ENCODE results near the gene SH3PXD2A.
A peak's percentile ranks its signal among the peaks of the same experiment; 100 is the strongest.

Gene SH3PXD2A

DNA sequence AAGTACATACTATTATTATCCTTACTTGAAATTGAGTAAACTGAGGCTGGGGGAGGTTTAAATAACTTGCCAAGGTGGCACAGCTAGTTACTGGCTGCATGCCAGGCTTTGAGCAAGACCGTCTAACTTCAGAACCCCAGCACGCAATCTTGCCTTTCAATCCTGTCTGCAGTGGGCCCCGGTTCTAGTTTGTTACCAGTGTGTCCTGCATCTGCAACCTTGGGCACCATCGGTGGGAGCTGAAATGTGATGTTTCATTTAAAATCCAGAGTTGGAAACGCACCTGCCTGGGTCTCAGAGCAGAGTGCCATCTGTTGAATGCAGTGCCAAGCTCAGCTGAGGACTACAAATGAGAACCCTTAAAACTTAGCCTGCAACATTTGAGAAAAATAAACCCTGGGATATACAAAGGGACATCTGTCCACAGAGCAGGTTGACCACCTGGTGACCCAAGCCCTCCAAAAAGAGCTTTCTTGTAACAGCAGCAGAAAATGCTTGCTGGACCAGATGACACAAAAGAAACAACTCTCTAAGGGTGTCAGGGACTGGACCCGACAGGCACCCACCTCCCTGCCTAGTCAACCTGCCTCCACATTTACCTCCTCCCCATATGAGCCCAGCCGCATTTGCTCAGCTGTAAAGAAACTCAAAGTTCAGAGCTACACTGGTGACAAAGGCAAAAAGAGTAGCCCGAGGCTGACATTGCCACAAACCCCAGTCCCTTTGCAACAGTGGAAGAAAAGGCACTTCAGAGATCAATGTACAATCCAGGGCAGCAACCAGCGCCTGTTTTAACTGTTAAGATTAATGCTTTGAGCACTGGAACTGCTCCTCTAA lies 1.7 kb downstream of the SH3PXD2A start:
- Histone ChIP-seq H3K4me1 (peaks cover 3% of the 10 kb centered on the region), H3K4me3 (ENCODE audit: low read depth, low read length) (peak overlapping the region; percentile 70), H3K27me3 (no peaks in the 10 kb centered on the region), H3K36me3 (no peaks in the 10 kb centered on the region), H3K9me3 (no peaks in the 10 kb centered on the region)
- TF ChIP-seq, protein P1, sequence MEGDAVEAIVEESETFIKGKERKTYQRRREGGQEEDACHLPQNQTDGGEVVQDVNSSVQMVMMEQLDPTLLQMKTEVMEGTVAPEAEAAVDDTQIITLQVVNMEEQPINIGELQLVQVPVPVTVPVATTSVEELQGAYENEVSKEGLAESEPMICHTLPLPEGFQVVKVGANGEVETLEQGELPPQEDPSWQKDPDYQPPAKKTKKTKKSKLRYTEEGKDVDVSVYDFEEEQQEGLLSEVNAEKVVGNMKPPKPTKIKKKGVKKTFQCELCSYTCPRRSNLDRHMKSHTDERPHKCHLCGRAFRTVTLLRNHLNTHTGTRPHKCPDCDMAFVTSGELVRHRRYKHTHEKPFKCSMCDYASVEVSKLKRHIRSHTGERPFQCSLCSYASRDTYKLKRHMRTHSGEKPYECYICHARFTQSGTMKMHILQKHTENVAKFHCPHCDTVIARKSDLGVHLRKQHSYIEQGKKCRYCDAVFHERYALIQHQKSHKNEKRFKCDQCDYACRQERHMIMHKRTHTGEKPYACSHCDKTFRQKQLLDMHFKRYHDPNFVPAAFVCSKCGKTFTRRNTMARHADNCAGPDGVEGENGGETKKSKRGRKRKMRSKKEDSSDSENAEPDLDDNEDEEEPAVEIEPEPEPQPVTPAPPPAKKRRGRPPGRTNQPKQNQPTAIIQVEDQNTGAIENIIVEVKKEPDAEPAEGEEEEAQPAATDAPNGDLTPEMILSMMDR (IDR thresholded peaks at IDR 0.05; ENCODE audit: low read depth, low read length) = no peak
- no peak for DNase-seq

DNA sequence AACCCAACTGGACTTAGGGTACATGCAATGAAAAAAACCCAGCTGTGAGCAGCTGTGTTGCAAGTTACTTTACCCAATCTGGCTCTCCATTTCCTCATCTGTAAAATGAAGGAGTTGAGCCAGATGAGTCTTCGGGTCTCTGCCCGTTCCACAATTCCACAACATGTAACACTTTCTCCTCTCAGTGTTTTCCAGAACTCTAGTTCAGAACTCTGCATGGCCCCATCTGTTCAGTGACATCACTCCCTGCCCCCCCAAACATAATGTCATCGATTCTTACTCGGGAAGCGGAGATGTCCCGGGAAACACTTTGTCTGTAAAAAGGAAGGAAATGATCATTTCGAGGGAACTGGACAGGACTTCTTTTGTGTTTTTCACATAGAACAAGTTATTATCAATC lies 2.5 kb downstream of the SH3PXD2A start:
- no peak for DNase-seq
- H3K27me3 ChIP-seq = no peaks in the 10 kb centered on the region
- TF ChIP-seq, protein P1 (IDR thresholded peaks at IDR 0.05; ENCODE audit: low read depth, low read length) = no peak
- H3K36me3 ChIP-seq = no peaks in the 10 kb centered on the region
- H3K4me3 ChIP-seq (ENCODE audit: low read depth, low read length) = no peak overlapping the region
- peaks cover 3% of the 10 kb centered on the region for H3K4me1 ChIP-seq
- no peaks in the 10 kb centered on the region for H3K9me3 ChIP-seq

DNA sequence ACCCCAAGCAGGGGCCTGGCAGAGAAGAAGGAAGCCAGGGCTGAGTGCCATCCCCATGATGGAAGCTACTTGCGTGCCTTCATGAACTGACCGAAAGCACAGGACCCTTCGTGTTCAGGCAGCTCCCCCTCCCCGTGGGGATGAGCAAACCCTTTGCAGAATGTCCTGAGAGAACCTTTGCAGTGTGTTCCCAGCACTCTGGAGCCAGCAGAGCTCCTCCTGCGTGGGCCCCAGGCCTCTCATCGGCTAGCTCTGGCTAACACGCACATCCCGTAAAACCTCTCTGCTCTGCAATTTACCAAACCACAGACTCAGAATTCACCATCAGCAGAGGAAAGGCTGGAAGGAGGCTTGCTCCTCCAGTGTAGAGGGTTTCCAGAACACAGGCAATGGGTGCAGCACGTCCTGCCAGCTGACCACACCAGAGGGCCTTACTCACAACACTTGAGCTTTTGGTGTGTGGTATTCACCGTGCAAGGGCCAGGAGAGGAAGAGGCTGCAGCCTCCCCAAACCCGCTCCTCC lies 3.1 kb downstream of the SH3PXD2A start:
- no peaks in the 10 kb centered on the region for H3K9me3 ChIP-seq
- H3K27me3 ChIP-seq = no peaks in the 10 kb centered on the region
- TF ChIP-seq, protein P1 (IDR thresholded peaks at IDR 0.05; ENCODE audit: low read depth, low read length) = no peak
- peaks cover 3% of the 10 kb centered on the region for H3K4me1 ChIP-seq
- H3K36me3 ChIP-seq = no peaks in the 10 kb centered on the region
- no peak overlapping the region for H3K4me3 ChIP-seq (ENCODE audit: low read depth, low read length)
- no peak for DNase-seq

DNA sequence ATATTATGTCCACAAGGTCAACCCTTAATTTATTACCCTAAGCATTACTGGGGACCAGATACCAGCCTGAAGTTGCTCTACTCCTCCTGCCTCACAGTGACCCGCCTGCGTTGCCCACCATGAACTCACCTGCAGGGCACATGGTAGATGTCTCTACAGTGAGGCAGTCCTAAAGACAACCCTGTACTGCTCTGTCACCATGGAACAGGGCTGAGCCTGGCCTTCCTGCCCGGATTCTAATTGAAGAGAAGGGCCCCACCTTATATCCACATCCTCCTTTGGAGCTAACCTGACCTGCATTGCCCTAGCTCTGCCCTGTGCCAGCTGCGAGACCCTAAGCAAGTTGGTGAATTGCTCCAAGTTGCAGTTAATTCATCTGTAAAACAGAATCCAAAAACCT lies 4.1 kb downstream of the SH3PXD2A start:
- Histone ChIP-seq H3K27me3 (no peaks in the 10 kb centered on the region), H3K36me3 (no peaks in the 10 kb centered on the region), H3K4me3 (ENCODE audit: low read depth, low read length) (no peak overlapping the region), H3K9me3 (no peaks in the 10 kb centered on the region), H3K4me1 (peaks cover 3% of the 10 kb centered on the region)
- no peak for DNase-seq
- TF ChIP-seq, protein P1 (IDR thresholded peaks at IDR 0.05; ENCODE audit: low read depth, low read length) = no peak

DNA sequence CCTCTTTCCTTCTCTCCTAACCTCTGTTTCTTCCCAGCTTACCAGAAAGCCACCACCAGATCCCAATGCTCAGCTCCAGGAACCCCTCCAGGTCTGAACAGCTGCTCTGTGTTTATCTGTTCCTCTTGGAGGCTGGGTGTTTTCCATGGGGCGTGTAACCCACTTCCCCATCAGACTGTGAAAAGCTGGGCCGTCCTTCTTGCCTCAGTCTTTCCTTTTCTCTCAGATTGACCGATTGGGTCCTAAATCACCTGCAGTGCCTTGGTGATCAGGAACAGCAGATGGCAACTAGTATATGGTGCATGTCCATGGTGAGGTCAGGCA lies 4.8 kb downstream of the SH3PXD2A start:
- TF ChIP-seq, protein P1 (IDR thresholded peaks at IDR 0.05; ENCODE audit: low read depth, low read length) = no peak
- Histone ChIP-seq H3K9me3 (no peaks in the 10 kb centered on the region), H3K36me3 (no peaks in the 10 kb centered on the region), H3K4me3 (ENCODE audit: low read depth, low read length) (no peak overlapping the region), H3K4me1 (peaks cover 3% of the 10 kb centered on the region), H3K27me3 (no peaks in the 10 kb centered on the region)
- no peak for DNase-seq

DNA sequence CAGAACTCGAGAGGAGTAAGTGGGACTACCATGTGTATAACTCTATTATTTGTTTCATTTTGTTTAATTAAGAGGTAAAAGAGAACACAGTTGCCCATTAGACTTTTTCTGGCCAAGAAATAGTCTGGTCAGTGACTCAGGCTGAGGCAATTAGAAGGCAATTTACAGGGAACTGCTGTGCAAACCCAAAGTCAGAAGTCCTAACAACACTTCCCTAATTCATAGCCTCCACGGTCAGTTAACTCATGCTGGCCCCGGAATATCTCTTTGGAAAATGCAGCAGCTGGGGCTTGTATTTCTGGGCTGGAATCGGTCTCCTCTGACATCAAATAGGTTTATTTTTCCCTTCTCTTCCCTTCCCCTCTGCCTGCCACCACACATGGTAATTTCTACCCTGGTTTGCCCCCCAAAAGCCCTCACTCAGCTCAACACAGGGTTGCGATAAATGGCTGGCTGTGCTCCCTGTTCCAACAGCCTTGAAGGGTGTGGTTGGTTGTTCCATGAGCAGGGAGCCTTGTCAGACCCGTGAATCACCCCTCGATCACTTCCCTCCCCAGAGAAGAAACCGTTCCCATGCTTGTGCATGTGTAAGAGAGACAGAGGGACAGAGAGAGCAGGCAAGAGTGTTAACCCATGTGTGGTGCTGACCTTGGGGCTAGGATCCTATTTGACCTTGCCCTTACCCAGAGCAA lies 5.3 kb downstream of the SH3PXD2A start:
- Histone ChIP-seq H3K4me1 (peaks cover 3% of the 10 kb centered on the region), H3K4me3 (ENCODE audit: low read depth, low read length) (no peak overlapping the region)
- DNase-seq = no peak

More for the DNA sequence above, 5.3 kb downstream of the SH3PXD2A start:
- TF ChIP-seq, protein P1 (IDR thresholded peaks at IDR 0.05; ENCODE audit: low read depth, low read length) = no peak
- no peaks in the 10 kb centered on the region for H3K36me3 ChIP-seq
- no peaks in the 10 kb centered on the region for H3K9me3 ChIP-seq
- H3K27me3 ChIP-seq = no peaks in the 10 kb centered on the region
